Erythroblast (primary cell): ENCODE results near the gene SLC39A12.

Experiments used
- GATA1 ChIP-seq: IDR thresholded peaks from 2 replicates; pipeline ENCODE4 v1.6.1; 2011; ENCODE audit warnings: low read depth, mild to moderate bottlenecking, control low read depth, low read length, moderate library complexity
- POLR2A ChIP-seq: IDR thresholded peaks from 2 replicates; pipeline ENCODE4 v1.6.1; 2011; ENCODE audit warnings: mild to moderate bottlenecking, low read length

DNA sequence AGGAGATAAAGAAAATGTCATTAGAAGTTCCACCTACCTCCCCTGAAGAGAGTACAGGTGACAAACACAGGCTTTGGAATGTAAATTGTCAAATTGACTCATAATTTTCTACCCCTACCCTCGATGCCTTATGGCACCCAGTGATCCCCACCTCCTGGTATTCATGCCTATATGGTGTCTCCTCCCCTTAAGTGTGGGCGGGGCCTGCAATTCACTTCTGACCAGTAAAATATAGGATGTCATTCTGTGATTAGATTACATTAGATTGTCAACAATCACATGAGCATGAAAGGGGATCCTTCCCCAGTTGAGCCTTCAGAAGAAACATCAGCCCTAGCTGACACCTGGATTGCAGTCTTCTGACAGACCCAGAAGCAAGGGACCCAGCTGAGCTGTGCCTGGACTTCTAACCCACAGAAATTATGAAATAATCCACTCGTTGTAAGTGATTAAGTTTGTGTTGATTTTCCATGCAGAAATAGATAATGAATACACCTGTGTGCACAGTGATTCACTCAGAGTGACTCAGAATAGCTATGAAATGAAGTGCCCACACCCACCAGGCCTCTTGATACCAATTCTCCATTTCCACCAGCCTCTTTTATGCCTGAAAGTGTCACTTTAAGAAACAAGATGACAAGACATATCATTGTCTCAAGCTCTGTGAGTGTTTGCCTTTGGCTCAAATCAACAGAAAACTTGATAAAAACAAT is 8.5 kb upstream of the SLC39A12 start:
- TF ChIP-seq POLR2A (no peak), GATA1 (no peak)
